CD4-positive, alpha-beta T cell treated with Interleukin-2 at 100 ng/mL for 4 hours (primary cell): Measurements from ENCODE around the gene TXNL4A.
A peak's percentile ranks its signal among the peaks of the same experiment; 100 is the strongest.

ENCODE experiments used
- DNase-seq: peaks from one replicate; pipeline ENCODE4 v3.0.0-alpha.2; 2020; ENCODE audit warnings: low spot score

The TXNL4A gene

DNA sequence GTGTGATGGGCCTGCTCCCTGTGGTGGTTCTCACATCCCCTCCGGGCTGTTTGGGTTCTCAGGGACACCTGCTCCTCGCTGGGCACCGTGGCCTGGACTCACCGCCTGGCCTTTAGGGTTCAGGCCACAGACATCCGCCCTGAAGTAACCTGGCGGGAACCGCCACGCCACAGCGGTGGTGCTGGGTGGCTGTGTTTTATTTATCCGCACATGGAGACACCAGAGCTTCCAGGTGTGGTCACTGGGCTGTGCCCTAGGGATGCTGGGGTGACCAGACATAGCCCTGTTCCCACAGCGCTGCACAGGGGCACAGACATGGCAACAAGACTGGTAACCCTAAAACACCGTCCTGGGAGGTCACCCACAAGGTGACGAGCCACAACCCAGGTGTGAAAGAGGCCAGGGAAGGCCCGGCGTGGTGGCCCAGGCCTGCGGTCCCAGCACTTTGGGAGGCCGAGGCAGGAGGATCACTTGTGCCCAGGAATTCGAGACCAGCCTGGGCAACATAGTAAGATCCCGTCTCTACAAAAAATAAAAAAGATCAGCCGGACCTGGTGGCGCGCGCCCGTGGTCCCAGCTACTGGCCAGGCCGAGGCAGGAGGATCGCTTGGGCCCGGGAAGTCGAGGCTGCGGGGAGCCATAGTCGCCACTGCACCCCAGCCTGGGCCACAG is 24.6 kb downstream of the TXNL4A start:
- no peak for DNase-seq

DNA sequence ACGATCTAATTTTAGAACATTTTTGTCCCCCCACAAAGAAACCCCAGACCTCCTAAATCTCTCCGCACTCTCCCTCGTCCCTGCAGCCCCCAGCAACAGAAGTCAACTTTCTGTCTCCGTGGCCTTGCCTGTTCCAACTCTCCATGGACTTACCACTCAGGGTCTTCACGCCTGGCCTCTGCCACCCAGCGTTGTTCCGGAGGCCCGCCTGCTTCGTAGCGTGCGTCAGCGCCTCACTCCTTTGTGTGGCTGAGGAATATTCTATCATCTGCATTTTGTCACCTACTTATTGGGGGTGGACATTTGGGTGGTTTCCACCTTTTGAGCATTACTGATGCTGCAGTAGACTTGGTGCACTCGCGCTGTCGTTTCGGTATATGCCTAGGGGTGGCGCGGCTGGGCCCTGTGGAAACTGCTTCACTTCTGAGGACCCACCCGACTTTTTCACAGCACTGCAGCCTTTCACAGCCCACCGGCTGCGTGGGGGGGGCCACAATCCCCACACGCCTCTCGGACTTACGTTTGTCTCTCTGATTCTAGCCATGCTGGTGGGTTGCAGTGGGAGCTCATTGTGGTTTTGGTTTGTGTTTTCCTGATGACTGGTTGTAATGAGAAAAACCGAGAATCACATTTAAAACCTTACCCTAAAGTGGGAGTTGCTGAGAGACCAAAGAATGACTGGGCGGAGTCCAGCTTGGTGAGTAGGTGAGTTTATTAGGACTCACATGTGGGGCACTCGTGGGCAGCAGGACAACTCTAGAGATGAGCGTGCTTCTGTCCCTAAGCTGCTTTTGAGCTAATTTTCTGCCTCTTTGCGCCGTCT is 25.3 kb downstream of the TXNL4A start:
- DNase-seq = peak; percentile 68

DNA sequence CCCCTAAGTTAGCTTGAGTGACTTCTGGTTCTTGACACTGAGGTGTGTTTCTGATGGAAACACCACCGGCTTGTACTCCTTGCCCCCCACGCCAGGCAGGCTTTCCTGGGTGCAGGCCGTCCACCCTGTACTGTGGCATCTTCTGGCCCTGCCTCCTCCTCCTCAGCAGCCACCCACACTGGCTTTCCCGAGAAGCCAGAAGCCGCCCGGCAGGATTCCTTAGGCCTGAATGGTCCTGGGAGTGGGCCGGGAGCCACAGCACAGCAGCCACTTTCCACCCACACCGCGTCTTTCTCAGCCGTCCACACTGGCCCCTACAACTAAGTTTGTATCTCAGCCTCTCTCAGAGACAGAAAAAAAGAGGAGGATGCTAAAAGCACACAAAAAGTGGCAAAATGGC is 26.1 kb downstream of the TXNL4A start:
- no peak for DNase-seq

DNA sequence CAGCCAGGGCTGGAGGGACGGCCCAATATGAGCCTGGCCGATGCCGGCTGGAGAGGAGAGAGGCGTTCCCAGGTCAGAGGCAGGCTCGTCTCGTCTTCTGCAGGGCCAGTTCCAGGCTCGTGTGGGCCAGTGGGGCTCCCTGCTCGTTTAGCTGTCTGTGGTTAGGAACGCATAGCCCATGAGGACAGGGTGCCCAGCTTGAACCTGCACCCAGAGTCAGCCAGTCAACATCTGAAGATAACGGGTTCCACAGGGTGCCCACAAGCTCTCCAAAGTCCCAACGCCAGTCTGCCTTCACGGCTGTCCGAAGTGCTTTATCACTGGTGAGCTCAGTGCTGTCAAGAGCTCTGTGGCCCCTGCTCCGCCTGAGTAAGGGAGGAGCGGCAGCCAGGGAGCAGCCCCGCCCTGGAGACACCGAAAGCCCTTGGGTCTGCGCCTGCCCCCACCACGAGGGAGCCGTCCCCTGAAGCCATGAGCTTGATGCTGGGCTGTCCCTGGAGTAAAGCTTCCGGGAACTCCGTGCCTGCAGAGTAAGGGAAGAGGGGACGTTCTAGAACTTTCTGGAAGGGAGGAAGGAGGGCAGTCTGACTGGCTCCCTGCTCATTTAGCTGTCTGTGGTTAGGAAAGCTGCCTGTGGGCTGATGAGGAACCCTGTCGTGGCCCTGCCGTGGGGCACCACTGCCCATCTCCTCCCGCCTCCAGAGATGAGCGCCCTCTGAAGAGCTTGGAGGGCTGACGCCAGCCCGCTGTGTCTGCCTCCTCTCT is 26.7 kb downstream of the TXNL4A start:
- DNase-seq = no peak

DNA sequence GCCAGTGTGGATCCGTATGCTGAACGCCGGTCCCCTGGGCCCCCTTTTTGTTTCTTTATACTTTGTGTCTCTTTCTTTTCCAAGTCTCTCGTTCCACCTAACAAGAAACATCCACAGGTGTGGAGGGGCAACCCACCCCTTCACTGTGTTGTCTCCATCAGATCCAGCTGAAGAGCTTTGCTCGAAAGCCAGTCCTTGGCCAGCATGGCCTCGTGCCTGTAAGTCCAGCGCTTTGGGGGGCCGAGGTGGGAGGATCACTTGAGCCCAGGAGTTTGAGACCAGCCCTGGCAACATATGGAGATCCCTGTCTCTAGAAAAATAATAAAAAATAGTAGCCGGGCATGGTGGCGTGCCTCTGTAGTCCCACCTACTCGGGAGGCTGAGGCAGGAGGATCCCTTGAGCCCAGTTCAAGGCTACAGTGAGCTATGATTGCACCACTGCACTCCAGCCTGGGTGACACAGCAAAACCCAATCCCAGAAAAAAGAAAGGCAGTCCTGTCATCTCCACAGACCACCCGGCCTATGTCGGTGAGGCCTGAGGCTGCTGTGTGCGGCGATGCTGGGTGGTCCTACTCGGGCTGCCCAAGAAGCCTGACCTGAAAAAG is 27.3 kb downstream of the TXNL4A start:
- DNase-seq = no peak

DNA sequence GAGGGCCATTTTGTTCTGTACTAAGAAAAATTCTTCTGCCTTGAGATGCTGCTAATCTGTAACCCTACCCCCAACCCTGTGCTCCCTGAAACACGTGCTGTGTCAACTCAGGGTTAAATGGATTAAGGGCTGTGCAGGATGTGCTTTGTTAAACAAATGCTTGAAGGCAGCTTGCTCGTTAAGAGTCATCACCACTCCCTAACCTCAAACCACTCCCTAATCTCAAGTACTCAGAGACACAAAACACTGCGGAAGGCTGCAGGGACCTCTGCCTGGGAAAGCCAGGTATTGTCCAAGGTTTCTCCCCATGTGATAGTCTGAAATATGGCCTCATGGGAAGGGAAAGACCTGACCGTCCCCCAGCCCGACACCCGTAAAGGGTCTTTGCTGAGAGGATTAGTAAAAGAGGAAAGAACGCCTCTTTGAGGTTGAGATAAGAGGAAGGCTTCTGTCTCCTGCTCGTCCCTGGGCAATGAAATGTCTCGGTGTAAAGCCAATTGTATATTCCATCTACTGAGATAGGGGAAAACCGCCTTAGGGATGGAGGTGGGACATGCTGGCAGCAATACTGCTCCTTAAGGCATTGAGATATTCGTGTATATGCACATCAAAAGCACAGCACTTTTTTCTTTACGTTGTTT is 28.1 kb downstream of the TXNL4A start:
- DNase-seq = peak; percentile 45

DNA sequence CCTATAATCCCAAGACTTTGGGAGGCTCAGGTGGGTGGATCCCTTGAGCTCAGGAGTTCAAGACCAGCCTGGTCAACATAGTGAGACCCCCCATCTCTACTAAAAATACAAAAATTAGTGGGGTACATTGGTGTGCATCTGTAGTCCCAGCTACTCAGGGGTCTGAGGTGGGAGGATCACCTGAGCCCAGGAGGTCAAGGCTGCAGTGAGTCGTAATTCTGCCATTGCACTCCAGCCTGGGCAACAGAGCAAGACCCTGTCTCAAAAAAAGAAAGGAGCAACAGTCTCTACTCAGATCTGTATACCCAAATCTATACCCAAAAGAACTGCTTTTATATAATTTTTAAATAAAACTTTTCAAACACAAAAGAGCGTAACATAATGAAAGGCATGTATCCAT is 29.4 kb downstream of the TXNL4A start:
- DNase-seq = no peak

DNA sequence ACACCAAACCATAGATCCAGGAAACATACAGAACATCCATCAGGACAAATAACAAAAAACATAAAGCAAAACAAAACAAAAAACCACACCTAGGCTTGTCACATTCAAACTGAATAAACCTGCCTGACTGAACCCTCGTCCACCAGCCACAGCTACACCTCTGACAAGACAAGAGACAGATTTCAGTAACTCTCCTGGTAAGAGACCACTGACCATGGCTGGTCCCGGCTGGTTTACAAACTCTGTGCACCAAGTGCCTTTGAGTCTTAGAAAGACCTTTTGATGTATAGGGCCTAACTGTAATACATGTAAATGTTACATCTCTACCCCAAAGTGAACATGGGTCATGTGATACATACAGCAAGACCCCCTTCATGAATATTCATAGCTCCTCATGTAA is 32.1 kb downstream of the TXNL4A start:
- no peak for DNase-seq

DNA sequence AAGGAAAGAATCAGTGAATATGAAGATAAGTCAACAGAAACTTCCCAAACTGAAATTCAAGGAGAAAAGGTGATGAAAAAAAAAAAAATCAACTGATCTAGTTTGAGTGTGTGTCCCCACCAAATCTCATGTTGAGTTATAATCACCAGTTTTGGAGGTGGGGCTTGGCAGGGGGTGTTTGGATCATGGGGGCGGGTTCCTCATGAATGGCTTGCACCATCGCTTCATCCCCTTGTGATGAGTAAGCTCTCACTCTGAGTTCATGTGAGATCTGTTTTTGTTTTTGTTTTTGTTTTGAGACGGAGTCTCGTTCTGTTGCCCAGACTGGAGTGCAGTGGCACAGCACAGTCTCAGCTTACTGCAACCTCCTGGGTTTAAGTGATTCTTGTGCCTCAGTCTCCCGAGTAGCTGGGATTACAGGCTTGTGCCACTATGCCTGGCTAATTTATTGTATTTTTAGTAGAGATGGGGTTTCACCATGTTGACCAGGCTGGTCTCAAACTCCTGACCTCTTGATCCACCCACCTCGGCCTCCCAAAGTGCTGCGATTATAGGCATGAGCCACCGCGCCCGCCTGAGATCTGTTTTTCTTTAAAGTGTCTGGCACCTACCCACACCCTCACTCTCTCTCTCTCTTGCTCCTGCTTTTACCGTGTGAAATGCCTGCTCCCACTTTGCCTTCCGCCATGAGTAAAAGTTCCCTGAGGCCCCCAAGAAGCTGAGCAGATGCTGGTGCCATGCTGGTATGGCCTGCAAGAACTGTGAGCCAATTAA is 32.9 kb downstream of the TXNL4A start:
- DNase-seq = no peak

DNA sequence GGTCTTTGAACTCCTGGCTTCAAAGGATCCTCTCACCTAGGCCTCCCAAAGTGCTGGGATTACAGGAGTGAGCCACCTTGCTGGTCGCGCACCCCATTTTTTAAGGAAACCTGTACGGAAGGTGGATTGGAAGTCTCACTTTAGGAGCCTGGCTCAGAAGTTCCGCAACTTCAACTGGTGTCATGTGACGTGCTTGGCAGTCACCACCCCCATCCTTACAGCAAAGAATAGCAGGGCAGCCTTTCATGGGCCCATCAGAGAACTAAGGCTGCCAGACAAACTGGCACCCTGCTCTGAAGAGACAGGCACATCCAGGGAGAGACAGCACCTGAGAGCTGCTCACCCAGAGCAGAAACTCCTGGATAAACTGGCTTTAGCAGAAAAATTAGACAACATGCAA is 33.6 kb downstream of the TXNL4A start:
- no peak for DNase-seq

DNA sequence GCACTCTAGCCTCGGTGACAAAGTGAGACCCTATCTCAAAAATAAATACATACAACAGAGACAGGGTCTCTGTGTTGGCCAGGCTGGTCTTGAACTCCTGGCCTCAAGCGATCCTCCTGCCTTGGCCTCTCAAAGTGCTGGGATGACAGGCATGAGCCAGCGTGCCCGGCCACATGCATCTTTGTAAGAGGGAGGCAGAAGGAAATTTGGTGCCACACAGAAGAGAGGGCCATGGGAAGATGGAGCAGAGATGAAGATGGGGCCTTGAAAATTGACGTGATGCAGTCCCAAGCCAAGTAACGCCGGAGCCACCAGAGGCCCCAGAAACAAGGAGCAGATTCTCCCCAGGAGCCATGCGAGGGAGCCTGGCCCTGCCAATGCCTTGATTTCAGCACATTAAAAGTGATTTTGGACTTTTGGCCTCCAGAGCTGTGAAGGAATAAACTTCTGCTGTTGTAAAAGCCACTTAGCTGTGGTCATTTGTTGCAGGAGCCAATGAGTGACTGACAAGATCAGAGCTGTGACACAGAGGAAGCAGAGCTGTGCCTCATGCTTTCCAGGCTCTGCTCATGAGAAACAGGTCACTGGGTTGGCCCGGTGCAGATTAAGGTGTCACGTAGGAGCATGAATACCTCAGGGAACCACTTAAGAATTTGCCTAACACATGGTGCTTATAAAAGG is 34.3 kb downstream of the TXNL4A start:
- DNase-seq = no peak

DNA sequence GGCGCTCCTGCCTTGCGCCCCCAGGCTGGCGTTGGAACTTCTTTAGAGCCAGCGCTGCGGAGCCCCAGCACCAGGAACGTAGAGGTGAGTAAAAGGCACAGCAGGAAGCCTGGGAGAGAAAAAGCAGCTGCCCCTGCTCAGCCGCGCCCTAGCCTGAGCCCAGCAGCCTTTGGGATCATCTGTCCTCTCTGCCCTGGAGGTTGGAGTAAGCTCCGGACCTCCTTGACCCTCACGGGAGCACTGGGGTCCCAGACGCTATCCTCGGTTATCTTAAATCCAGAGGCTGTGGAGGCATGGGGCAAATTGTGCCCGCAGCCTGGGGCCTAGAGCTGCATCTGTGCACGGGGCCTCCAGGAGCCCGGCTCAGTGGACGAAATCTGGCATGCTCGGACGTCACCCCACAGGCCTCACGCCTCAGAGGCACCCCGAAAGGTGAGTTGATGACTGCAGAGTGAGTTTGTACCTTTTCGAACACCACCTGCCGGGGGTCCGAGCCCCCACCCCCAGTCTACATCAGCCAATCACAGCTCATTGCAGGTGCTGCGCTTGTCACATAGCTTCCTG is 35.3 kb downstream of the TXNL4A start:
- no peak for DNase-seq

DNA sequence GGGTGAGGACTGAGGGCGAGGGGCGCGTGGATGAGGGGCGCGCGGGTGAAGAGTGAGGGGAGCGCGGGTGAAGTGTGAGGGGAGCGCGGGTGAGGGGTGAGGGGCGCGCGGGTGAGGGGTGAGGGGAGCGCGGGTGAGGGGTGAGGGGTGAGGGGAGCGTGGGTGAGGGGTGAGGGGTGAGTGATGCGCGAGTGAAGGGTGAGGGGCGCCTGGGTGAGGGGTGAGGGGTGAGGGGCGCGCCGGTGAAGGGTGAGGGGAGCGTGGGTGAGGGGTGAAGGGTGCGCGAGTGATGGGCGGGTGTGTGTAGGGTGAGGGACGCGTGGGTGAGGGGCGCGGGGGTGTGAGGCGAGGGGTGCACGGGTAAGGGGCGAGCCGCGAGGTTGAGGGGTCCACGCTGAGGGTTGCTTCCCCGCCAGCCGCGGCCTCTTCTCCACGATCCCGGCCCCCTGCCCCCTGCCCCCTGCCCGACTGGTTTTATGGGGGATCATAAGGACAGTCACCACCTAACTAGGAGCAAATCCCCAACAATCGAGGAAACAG is 35.8 kb downstream of the TXNL4A start:
- DNase-seq = no peak

DNA sequence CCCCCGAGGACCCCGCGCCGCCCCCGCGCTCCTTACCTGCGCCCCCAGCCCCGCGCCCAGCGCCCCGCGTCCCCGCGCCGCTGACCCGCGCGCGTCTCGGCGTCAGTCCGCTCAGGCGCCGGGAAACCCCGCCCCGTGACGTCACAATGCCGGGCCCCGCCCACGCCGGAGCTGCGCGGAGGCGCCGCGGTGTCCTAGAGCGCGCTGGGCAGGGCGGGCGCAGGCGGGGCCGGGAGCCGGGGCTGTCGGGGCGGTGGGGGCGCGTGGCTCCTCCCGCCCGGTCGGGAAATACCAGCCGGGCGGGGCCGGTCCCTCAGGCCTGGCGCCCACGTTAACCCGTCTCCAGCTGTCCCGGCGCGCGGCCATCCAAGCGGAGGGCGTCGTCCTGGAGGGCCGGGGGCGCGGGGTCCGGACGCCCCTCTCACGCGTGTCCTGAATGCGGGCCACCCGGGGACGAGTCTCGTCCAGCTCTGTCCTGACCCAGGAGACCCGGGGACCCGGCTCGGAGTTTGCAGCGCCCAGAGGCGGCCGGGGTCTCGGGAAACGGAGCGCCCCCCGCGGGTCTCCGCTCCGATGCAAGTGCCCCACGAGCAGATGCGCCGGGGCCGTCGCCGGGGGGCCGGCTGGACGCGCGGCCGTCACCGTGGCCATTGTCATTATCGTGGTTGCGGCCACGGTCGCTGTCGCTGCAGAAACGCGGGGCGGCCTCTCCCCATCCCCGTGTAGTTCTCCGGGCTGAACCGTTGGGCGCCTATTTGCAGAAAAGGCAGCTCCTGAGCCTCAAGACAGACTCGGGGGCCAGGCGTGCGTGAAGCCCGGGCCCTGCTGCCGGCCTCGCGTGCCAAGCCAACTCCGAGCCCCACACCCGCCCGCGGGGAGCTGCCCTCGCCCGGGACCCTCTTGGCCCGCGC is 36.6 kb downstream of the TXNL4A start, which contains the start of gene SLC66A2:
Gene SLC66A2, minus strand, starts transcription at position 109 of the 911 bp plus-strand sequence. CDS start 727 bp downstream, outside the sequence.
- DNase-seq = peak; percentile 96

DNA sequence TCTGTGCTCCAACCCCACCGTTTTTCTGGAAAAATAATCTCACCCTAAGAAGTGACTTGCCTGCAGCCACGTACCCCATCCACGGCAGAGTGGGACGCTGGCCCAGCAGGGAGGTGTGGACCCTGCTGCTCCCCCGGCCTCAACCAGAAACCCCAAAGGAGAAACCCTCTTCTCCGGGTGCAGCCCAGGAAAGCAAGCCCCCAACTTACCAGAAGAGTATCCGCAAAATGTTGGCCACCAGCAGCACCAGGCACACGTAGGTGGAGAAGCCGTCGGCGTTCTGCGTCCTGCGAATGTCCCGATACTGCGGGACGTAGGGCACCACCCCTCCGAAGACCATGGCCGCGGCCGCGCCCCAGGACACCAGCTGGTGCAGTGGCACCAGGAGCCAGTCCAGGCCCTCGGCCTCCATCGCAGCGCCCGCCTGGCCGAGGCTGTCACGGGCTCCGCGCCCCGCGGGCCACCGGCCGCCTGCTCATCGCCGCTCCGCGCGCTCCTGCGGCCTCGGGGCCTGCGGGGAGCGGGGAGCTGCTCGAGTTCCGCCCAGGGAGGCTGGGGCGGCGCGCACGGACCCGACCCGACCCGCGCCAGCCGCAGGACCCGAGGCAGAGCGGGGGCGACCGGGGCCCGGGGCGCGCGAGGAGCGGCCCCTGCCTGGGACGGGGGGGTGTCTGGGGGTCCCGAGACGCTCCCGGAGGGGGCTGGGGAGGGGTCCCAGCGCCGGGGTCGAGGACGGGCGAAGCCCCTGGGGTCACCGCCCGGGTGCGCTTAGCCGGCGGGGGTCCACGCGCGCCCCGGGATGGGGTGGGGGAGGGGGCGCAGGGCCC is 37.6 kb downstream of the TXNL4A start:
- no peak for DNase-seq

DNA sequence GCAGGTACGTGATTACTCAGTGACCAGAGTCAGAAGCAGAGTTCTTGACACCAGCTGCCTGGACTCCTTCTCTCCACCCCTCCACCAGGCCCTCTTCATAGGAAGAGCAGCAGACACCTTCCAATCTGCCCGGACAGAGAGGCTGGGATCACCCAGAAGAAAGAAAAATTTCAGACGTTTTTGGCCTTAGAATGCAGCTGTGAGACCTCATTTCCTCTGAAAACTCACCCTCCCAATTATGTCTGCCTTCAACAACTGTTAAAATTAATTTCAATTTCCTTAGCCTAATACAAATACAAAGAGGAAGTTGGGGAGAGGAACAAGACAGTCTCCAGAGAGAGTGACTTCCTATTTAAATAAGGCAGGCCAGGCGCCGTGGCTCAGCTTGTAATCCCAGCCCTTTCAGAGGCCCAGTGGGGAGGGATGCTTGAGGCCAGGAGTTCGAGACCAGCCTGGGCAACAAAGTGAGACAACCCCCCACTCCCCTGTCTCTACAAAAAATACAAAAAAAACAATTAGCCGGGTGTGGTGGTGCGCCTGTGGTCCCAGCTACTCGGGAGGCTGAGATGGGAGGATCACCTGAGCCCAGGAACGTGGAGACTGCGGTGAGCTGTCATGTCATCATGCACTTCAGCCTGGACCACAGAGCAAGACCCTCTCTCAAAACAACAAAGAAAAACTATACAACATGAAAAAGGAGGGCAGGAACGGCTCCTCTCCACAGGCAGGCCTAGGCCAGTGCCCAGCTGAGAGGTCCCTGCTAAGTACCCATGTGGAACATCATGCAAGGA is 38.5 kb downstream of the TXNL4A start:
- DNase-seq = no peak
